Measurements from ENCODE around the gene ENTPD2.

Gene ENTPD2

DNA sequence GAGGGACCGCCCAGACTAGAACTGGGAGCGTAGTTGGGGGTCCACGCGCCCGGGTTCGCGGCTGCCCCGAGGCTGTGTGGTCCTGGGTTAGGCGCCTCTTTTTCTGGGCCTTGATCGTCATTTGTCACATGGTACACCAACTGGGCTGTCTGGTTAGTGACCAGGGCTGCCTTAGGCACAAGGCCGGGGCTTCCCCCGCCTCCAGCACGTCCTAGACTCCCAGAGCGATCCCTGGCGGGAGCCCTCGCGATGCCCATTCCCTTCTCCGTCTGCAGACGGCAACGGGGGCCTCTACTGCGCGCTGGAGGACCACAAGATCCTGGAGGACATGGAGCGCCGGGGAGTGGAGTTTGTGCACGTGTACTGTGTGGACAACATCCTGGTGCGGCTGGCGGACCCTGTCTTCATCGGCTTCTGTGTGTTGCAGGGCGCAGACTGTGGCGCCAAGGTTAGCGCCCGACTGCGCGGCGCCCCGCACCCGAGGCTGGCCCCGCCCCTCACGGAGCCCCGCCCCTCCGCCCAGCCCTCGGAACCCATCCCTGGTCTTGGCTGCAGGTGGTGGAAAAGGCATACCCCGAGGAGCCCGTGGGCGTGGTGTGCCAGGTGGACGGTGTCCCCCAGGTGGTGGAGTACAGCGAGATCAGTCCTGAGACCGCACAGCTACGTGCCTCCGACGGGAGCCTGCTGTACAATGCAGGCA, 25.0 kb upstream of the ENTPD2 start:
- no peak for DNase-seq

DNA sequence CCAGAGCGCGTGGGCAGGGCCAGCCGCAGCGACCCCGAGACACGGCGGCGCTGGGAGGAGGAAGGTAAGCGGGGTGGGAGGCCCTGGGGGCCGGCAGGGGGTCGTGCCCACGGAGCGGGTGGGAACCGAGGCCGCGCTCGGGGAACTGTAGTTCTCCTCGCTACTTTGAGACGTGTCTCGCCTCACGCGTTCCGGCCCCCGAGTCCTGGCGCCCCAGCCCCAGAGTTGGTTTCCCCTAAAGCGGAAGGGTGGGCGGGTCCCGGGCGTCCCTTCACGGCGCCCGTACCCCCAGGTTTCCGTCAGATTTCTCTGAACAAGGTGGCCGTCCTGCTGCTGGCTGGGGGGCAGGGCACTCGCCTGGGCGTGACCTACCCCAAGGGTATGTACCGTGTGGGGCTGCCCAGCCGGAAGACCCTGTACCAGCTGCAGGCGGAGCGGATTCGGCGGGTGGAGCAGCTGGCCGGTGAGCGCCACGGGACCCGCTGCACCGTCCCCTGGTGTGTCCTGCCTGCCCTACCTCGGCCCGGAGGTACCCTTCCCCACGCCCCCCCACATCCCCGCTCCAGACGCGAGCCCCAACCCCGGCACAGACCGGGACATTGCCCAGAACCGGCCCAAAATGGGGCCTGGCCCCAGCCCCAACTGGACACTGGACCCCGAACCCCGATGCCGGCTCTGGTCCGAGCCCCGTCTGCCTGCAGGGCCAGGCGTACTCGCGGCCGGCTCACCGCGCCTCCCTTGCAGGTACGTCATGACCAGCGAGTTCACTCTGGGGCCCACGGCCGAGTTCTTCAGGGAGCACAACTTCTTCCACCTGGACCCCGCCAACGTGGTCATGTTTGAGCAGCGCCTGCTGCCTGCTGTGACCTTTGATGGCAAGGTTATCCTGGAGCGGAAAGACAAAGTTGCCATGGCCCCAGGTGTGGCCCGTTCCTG, 24.2 kb upstream of the ENTPD2 start:
- no peak for DNase-seq

DNA sequence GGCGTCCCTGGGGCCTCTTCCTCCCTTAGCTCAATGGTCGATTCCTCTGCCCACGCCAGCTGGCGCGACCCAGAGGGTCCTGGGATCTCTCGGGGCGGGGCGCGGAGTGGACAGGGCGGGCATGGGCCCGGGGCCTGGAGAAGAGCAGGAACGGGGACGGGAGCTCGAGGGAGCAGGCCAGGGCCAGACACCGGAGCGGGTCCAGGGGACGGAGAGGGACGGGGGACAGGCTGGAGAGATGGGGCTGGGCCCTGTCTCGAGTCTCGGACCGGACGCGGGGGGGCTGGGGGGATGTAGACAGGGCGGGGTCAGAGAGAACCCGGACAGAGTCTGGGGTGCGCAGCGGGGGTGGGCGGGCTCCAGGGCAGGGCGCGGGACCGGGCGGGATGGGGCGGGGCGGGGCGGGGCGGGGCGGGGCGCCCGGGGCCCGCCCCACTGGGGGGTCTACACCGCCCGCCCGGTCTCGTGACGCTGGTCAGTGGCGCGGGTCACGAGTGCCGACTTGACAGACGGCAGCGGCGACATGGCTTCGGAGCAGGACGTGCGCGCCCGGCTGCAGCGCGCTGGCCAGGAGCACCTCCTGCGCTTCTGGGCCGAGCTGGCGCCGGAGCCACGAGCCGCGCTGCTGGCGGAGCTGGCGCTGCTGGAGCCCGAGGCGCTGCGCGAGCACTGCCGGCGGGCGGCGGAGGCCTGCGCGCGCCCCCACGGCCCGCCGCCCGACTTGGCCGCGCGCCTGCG, 23.3 kb upstream of the ENTPD2 start, which contains the start of gene UAP1L1:
Gene UAP1L1 (plus strand): TSS at position 508 of the 738 bp plus-strand sequence. CDS start 16 bp downstream, at position 524.
- no peak for DNase-seq

DNA sequence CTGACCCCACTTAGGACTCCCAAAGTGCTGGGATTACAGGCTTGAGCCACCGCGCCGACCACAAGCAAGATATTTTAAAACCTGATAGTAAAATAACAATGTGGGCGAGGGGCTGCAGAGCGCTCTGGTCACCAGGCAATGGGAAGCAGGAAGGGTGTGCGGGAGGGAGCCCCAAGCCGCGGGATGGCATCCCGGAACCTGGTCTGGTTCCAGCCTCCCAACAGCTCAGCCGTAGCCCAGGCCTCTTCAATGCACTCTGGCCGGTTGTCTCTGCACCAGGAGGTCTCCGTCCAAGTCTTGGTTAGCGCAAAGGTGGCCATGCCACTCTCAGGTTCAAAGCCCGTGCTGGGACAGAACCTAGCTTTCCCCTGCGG, 22.8 kb upstream of the ENTPD2 start:
- DNase-seq, result no peak

DNA sequence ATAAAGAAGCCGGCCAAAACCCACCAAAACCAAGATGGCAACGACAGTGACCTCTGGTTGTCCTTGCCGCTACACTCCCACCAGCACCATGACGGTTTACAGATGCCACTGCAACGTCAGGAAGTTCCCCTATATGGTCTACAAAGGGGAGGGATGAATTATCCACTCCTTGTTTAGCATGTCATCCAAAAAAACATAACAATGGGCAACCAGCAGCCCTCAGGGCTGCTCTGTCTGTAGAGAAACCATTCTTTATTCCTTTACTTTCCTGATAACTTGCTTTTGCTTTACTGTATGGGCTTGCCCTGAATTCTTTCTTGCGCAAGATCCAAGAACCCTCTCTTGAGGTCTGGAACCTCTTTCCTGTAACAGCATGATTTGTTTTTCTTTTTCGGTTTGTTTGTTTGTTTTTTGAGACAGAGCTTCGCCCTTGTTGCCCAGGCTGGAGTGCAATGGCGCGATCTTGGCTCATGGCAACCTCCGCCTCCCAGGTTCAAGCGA, 21.5 kb upstream of the ENTPD2 start:
- no peak for DNase-seq

DNA sequence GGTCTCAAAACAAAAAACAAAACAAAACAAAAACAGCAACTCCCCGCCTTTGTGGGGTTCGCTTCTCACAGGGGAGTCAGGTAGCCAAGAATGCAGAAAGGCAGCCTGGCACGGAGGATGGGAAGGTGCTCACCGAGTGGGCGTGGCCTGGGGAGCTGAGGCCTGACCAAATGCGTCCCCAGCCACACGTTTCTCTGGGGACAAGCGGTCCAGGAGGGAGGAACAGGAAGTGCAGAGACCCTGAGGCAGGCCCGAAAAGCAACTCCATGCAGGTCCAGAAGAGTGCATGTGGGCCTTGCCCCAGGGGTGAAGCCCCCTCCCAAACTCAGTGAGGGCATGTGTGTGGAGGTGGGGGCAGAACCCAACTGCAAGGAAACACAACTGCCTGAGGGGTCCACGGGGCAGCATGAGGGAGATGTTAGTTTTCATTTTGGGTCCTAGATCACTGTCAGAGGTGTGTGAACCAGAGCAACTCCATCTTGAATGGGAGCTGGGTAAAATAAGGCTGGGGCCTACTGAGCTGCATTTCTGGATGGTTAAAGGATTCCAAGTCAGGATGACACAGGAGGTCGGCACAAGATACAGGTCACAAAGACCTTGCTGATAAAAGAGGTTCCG, 20.9 kb upstream of the ENTPD2 start:
- no peak for DNase-seq

DNA sequence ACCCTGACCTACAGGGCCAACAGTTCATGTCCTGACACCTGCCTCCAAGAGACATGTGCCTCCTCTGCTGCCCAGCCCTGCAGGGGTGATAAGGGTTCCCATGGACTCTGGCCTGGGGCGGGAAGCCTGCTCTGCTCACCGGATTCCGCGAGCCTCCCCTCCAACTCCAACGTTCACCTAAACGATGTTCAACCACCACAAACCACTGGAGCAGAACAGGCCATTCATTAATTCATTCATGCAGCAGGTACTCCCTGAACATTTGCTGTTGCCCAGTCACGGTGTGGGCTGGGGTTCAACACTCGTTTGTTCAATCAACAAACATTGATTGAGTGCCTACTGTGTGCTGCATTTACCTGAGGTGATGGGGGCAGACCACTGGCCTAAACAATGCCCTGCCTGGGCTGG, 20.1 kb upstream of the ENTPD2 start:
- DNase-seq, result no peak

DNA sequence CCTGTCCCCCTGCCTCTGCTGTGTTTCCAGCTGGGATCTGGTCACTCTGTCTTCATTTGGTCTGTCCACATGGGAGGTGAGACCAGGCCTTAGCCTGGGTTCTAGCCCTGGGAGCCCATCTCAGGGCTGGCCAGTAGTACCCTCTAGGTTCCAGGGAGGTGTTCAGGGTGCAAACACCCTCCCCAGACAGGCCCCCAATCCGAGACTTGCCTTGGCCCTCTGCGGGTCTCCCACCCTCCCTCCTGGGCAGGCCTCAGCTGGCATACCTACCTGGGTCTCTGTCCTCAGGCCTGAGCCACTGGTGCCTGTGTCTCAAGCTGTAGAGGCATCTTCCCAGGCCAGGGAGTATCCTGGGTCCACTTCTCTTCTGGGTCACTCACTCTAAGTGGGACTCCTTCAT, 17.4 kb upstream of the ENTPD2 start:
- no peak for DNase-seq

DNA sequence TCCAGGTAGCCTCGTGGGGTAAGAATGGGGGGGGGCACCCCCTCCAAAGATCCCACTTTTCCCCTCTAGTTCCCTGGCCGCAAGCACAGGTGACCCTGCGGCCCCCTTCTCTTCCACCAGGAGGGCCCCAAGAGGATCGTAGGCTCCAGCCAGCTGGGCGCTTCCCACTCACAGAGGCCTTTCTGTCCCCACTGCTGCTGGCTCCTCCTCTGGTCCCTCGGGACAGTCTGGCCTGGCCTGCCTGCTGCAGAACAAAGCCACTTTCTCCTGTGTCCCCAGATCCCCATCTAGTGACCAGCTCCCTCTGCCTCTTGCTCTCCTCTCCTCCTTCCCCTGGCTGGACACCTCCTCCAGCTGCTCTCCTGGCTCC, 17.0 kb upstream of the ENTPD2 start:
- peak; percentile 29 for DNase-seq

DNA sequence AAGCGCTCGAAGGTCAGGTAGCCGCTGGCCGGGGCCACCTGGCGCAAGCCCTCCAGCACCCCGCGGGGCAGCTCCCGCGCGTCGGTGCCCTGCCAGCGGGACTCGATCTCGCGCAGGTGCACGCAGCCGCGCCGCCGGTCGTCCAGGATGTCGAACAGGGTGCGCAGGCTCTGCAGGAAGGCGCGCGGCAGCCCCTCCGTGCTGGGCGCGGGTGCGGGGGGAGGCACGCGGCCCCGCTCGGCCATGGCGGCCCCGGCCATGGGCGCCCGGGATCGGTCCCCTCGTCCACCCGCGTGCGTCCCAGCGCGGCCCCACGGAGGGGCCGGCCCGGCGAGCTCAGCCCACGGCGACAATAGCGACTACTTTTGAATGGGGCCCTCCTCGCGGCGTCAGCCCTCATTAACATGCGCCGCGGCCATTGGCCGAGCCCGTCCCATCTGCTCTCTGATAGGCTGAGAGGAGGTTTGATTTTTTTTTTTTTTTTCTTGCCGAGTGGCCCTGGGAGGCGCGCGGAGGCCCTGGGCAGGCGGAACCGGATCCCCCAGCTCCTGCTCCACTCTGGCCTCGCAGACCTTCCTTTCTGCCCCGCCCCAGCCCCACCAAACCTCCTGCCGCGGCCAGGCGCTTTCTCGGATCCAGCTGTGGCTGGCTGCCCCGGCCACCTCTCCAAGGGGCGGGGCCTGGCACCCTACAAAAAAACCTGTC, 16.5 kb upstream of the ENTPD2 start, which contains the start of gene SAPCD2:
Gene SAPCD2 (minus strand): TSS at position 357 of the 705 bp plus-strand sequence. CDS start 97 bp downstream, at position 260.
- peak; percentile 80 for DNase-seq

DNA sequence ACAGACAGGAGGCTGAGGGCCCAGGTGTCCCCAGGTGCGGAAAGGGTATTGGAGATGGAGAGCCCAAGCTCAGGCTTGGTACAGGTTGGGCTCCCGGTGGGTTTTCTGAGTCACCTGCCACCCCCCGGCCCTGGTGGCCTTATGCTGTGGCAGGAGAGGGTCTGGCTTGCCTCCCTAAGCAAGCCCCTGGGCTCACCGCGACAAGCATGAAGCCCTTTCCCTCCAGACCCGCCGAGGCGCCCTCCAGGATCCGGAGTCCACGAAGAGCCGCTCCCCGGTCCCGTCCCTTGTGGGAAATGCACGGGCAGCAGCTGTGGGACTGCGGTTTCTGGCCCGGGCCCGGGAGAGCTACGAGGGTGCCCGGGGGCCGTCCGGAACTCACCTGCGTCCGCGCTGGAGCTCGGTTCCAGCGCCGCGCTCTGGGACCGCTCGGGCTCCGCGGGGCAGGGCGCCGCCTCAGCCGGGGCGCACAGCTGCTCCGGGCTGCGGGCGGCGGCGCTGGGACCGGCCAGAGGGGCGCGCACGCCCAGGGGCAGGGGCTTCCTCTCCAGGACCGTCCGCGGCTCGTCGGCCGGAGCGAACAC, 15.7 kb upstream of the ENTPD2 start:
- no peak for DNase-seq

DNA sequence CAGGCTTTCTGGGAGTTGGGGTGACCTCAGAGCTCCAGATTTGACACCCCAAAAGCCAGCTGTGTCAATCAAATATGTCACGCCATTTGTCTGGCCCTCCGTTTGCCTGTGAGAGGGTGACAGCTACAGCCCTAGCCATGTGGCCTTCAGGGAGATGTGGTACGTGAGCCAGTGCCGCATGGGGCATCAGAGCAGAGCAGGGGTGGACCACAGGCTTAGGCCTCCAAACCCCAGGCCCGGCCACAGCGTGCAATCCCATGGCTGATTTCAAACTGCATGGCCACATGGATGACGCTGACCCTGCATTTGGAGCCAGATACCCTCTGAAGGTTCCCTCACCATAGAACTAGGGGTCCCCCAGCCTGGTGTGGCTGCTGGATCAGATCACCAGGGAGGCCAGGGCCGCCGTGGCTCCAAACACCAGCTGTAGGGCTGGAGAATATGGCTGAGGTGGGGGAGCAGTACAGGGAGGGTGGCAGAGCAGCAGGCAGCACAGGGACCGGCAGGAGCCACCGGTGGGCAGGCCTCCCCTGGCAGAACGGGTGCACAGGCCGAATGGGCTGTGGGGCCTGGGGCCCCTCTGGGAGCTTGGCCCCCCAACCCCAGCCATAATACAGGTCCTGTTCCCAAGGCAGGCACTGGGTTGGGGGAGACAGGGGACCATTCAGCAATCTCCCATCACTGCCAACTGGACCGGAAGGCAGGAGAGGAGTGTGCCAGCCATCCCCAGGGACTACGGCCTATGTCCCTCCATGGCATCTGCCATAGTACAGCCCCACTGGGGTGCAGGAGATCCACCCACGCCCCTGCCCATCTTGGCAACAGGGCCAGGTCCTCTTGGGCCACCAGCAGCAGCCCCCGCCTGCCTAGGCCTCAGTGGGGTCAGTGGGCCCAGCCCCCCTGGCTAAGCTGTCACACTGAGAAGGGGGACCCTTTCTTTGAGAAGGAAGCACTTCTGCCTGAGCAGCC, 15.0 kb upstream of the ENTPD2 start:
- DNase-seq, result no peak

DNA sequence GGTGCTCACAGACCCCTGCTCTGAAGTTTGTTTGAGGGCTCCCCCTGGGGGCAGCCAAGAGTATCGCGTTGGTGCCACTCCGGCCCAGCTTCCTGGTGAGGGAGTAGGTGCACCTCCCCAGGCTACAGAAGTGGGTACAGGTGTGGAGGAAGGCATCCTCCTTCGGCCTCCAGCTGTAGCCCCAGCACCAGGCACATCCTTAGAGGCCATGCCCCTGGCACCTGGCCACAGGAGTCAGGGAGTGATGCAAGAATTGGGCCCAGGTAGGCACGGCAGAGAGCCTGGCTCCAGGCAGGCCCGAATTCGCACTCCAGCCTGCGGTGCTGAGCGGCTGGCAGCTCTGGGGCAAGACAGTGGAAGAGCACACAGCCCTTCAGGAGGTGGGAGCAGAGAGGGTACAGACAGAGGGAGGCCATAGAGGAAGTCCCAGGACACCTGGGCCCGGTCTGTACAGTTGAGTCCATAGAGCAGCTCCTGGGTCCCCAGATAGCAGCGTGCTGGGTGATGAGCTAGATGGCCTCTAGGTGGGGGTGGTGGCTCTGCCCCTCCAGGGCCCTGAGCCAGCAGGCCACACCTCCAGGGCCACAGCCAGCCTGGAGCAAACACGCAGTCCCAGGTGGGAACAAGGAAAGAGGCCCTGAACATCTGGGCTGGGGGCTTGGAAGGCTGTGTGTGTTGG, 14.1 kb upstream of the ENTPD2 start:
- peak; percentile 68 for DNase-seq

DNA sequence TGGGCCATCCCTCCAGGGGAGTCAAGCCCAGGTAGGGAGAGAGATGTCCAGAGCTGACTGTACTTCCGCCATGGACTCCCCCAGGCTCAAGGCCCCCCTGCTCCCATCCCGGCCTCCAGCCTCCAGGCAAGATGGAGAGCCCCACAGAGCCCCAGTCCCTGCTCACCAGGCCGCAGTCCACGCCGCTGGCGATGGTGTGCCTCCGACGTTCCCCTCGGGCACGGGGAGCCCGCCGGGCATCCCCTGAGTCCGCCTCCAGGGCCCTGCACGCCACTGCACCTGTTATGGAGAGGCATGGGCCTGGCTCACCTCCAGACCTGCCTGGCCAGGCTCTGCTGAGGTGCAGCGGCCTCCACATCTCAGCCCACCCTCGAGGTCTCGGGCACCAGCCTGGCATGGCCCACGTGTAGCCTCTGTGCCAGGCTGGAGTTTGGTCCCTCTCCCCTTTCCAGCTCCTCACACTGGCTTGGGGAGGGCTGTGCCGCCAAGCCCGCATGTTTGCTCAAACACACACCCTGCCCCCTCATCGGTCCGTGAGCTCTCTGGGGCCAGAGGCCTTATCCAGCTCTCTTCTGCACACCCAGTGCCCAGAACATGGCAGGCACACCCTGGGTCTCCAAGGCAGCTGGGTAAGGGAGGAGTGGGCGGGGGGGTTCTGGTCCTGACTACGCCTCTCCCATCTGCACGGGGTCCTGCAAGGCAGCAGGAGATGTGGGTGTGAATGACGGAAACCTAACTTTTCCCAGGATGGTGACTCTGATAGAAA, 12.4 kb upstream of the ENTPD2 start:
- no peak for DNase-seq

DNA sequence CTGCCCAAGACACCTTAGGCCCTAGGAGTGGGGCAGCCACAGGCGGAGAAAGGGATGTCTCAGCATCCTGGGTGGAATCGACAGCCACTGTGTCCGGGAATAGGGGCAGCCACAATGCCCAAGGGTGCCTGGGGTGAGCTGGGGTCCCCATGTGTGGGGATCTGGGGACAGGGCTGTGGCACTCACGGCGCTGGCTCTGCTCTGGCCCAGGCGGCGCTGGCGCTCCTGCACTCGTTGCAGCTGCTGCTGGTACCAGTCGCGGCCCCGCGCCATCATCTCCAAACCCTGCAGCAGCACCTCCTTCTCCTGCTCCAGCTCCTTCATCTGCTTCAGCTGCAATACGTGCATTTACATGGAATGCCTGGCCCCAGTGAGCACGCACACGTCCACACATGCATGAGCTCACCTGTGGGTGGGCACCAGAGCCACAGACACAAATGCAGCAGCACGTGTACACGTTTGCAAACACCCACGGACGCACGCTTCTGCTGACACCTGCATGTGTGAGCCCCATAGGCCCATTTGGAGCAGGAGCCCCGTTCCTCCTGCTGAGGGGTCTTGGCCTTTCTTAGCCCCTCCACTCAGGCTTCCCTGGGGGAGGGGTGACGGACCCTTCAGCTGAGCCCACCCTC, 11.6 kb upstream of the ENTPD2 start:
- no peak for DNase-seq

DNA sequence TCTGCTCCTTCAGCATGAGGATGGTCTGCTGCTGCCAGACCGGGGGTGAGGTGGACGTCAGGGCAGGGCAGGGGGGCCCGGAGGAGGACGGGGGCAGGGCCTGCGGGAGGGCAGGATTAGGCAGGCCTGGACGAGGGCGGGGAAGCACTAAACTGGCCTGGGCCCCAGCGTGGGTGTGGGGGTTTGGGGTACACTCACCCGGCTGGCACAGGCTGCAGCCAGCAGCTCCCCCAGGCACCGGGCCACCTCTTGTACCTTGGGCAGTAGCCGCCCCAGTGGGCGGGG, 11.0 kb upstream of the ENTPD2 start:
- DNase-seq, result no peak

DNA sequence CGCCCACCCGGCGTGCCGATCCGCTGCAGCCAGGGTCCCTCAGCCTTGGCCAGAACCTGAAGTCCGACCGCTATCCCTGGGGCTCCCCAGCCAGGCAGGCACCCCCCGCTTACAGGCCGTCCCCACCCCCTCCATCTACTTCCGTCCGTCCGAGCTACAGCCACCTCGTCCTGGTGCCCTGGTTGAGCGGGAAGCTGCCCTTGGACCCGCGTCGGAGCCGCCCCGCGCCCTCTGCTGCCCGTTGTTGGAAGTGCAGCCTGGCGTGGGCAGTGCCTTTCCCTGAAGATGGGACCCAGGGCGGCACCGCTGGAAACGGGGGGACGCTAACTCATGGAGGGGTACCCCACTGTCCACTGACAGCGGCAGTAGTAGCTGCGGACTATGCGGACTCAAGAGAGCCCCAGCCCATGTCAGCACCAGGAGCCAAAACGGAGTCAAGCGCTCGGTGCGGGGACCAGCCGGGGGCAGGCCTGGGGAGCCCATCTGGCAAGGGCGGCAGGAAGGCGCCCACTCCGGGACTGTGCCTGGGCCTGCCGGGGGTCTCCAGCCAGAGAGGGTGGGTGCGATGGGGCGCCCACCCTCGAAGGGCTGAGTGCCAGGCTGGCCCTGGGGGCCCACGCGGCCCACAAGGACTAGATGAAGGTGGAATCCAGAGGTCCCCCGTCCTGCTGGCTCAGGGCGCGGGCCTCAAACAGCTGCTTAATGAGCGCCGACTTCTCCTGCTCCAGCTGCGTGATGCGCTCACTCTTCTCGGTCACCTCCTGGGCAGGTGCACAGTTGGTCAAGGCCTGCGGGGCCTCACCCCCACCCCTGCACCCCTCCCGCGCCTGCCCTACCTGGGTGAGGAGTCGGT, 10.4 kb upstream of the ENTPD2 start:
- no peak for DNase-seq

Data from NCI-H526 treated with DMSO at 0.1 percent for 48 hours (cell line).